GM12874 (cell line): ENCODE measurements around the gene GRIK1.

ENCODE experiments used
- CTCF ChIP-seq: IDR thresholded peaks from 2 replicates; pipeline ENCODE4 v1.5.1; 2011; ENCODE audit warnings: low read depth, mild to moderate bottlenecking, control low read depth, low read length, moderate library complexity; ENCODE audit not compliant: insufficient read depth

GRIK1 gene

DNA sequence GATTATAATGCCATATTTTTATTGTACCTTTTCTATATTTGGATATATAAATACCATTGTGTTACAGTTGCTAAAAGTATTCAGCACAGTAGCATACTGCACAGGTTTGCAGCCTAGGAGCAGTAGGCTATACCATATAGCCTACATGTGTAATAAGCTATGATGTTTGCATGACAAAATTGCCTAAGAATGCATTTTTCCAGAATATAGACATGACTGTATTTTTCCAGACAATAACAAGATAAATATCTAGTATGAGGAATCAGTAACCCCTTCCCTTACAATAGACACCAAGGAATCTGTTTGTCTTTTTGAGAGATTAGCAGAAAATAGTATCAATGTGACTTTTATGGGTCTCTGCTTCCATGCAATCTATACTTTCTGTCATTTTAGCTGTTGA, 228.6 kb downstream of the GRIK1 start:
- no peak for TF ChIP-seq CTCF

GRCh38 chr21:29710498-29710897, 229.3 kb downstream of the GRIK1 start:
- TF ChIP-seq CTCF = no peak

GRCh38 chr21:29708401-29708800, 231.4 kb downstream of the GRIK1 start:
- no peak for TF ChIP-seq CTCF

GRCh38 chr21:29704719-29705118, 235.1 kb downstream of the GRIK1 start:
- TF ChIP-seq CTCF = no peak

- no peak for TF ChIP-seq CTCF
Measured at GRCh38 chr21:29701676-29702075, 238.1 kb downstream of the GRIK1 start.

GRCh38 chr21:29697555-29698193, 242.1 kb downstream of the GRIK1 start:
- no peak for TF ChIP-seq CTCF

- no peak for TF ChIP-seq CTCF
Measured at GRCh38 chr21:29696937-29697336, 242.9 kb downstream of the GRIK1 start.
